Activated T-cell treated with anti-CD3 and anti-CD28 coated beads, Interleukin-2, amount 50 U/mL, for 1 hour (primary cell): ENCODE data around the gene CTSE.
A peak's percentile ranks its signal among the peaks of the same experiment; 100 is the strongest.

Experiments used
- DNase-seq: peaks from one replicate; pipeline ENCODE4 v3.0.0-alpha.2; 2020

The CTSE gene

DNA sequence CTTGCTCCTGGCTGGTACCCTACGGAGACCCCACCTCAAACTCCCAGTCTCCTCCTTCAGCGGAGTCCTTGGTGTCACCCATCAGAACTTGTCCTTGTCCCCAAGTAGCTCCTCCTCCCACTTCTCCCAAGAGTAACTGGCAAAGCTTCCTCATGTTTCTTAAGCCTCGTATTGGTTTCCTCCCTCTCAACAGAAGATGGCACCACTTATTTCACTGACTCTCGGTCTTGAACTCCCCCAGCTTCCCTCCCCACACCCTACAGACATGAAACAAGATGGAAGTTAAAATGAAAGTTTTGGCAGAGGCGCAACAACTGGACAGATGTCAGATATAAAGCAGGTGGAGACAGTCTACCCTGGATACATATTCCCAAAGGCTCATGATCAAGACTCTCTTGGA lies 33.9 kb downstream of the CTSE start:
- DNase-seq, result no peak

DNA sequence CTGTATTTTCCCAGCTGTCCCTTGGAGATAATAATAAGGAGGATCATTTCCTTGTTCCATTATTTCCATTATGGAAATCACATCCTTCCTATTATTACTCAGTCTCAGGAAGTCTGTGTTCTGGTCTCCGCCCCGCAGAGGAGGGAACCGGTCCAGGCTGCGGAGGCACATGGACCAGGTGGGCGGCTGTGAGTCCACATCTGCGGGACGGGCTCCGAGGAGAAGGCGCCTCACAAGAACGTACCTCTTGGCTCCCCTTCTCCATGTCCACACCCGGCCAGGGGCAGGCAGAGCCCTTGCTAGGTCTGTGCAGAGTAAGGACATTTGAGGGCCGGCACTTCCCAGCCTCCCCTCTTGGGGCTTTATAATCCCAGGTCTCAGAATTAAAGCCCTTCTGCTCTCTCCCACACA lies 35.1 kb downstream of the CTSE start:
- no peak for DNase-seq

DNA sequence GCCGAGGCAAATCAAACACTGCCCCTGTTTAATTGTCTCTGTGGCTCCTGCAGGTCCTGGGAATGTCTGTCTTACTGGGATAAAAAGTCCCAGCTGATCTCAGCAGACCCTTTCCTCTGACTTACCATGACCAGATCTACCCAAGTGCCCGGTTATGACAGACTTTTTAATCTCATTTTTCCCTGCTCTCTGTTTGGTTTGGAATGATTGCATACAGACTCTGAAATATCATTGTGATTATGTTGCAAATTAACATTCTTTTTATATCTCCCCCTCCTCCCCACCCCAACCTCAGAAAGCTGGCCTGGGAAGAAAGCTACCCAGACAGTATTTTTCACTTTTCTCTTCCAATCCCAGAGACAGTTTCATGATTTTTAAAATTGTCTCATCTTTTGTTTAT lies 36.8 kb downstream of the CTSE start:
- DNase-seq, result no peak

DNA sequence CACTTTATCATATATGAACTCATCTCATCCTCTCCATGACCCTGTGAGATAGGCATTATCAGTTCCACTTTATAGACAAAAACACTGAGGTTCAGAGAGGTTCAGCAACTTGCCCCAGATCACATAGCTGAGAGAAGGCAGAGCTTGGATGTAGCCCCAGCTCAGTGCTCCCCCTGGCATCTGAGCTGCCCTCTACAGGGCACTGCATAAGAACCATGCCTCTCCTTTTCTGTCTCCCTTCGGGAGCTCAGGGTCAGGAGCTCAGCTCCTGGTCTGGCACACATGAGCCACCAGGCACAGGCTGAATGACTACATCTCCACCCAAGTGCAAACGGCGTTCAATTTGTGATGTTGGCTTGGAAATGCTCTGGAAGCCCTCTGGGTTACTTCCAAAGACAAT lies 37.4 kb downstream of the CTSE start:
- no peak for DNase-seq

DNA sequence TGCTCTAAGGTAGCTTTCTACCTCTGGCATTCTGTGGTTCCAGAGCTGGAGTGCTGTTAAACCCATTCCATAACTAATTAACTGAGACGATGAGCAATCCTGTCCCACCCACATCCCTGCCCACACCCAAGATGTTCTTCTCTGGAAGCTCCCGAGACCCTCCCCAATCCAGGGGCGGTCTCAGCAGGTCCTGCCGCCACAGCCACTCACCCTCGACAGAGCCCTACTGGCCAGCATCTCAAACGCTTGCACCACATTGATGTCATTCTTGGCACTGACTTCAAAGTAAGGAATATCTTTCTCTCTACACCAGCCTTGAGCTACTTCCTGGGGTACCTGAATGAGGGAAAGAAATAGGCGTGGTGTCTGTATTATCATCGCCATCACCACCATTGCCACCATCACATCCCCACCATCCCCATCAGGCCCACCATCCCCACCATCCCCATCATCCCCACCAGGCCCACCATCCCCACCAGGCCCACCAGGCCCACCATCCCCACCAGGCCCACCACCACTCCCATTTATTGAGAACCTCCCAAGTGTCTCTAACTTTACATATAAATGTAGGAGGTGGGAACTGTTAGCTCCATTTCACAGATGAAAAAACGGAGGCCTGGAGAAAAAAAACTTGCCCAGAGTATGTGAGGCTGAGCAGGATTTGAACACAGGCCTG lies 38.2 kb downstream of the CTSE start:
- DNase-seq, result no peak

DNA sequence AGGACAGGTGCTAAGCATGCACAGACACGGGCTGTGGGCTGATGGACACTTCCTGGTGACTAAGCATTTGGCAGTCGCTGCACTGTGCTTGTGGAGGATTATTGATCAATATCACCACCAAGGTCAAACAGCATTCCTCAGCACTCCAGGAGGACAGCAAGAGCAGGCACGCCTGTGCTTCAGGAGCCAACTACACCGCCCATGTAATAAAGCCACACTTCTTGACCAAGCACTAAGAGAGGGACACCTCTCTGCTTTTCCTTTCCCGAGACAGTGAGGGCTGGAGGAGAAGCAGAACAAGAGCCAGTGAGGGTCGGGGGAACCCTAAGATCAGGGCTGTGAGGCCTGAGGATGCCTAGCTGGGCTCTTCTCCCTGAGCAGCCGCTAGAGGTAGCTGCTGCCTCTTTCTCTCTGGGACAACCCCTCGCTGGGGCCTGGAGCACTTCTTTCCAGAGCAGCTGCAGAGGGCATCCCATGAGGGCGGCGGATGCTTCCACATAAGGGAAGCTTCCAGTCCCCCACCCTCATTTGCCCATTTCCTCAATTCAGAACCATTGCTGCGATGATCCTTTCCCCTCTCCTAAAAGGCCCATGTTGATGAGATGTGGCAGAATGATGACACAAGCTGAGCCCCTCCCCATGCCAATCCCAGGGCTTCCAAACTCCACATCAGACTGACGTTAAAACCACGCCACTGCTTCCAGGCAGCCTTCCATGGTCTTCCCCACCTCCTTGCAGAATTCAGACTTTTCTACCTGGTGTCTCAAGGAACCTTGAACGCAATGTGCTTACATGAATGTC lies 39.6 kb downstream of the CTSE start:
- no peak for DNase-seq

DNA sequence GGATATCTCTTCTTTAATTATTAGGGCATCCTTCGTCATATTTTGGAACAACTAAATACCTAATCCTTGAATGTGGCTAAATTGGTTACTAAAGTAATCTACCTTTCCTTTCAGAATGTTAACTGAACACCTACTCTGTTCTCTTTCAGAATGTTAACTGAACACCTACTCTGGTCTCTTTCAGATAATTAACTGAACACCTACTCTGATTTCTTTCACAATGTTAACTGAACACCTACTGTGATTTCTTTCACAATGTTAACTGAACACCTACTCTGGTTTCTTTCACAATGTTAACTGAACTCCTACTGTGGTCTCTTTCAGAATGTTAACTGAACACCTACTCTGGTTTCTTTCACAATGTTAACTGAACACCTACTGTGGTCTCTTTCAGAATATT lies 42.4 kb downstream of the CTSE start:
- DNase-seq, result no peak

DNA sequence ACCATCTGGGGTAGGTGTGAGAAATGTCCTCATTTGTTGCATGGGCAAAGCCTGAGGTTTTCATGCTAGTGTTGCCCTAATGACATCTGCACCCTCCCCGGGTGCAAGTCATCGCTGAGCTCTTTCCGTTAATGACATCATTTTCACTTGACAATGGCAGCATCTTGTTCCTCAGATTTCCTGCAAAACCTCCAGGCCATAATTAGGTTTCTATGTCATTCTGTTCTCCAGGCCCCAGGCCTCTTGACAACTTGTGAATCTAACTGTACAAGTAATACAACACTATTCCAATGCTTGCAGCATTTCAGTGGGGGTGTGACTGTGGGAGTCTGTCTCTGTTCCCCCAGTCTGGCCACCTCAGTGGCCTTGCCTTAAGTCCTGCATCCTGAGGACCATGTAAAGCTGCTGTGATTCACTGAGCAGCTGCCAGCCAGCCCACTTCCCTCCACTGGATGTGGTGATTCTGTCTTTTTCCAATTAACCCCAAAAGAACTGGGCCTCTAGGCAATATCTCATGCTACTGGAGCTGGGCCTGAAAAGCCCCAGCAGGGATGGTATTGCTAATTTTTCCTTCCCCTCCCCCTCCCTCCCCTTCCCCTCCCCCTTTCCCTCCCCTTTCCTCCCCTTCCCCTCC lies 43.3 kb downstream of the CTSE start:
- DNase-seq, result no peak

DNA sequence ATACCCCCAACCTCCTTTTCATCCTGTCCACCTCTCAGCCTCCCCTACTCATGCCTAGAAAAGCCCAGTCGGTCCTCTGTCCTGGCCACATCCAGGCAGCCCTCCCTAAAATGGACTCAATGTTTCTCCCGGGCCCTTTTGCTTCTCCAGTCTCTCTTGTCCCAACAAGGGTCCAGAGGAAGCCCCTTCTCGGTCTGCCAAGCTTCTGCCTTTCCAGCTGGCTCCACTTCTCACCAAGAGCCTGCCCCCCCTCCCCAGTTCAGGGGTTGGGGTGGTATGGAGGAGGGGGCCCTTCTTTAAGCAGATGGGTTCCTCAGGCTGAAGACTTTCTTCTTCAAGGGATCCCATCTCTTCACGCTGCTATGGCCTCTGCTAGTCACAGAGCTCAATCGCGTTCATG lies 44.4 kb downstream of the CTSE start:
- no peak for DNase-seq

DNA sequence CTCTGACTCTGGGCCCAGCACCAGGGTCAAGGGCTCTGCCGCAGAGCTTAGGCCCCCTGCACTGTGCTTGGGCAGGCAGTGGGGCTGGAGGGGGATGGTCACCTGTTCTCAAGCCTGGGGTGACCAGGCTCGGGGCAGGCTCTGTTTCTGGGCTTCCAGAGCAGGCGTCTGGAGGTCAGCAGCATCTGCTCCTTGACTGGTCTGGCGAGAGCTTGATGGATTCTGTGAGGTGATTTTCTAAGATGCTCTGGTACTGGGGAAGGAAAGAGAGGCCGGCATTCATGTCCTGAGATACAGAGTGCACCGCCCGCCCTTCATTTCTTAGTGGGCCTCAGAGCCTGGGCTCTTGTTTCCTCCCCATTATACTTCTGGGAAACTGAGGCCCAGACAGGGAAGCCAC lies 45.0 kb downstream of the CTSE start:
- no peak for DNase-seq

DNA sequence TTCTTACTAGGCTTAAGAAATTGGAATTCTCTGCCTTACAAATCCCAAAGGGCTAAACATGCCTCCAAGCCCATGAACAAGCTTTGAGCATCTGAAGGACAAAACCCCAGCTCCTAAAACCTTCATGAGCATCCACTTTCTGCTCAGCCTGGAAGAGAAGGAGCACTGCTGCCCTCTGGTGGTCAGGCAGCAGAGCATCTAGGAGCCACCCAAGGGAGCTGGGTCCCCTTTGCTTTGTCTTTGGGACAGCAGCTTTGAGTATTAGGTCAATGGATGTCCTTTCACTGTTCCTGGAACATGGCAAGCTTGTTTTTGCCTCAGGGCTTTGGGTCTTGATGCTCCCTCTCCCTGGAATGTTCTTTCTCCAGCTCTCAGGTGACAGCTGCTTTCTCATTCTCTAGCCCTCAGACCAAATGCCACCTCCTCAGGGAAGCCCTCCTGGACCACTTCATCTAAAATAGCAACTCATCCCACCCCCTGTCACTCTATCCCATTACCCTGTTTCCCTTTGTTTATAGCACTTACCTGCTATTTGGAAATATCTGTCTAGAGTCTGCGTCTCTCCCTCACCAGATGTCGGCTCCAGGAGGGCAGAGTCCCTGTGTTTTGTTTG lies 46.2 kb downstream of the CTSE start:
- peak; percentile 71 for DNase-seq

DNA sequence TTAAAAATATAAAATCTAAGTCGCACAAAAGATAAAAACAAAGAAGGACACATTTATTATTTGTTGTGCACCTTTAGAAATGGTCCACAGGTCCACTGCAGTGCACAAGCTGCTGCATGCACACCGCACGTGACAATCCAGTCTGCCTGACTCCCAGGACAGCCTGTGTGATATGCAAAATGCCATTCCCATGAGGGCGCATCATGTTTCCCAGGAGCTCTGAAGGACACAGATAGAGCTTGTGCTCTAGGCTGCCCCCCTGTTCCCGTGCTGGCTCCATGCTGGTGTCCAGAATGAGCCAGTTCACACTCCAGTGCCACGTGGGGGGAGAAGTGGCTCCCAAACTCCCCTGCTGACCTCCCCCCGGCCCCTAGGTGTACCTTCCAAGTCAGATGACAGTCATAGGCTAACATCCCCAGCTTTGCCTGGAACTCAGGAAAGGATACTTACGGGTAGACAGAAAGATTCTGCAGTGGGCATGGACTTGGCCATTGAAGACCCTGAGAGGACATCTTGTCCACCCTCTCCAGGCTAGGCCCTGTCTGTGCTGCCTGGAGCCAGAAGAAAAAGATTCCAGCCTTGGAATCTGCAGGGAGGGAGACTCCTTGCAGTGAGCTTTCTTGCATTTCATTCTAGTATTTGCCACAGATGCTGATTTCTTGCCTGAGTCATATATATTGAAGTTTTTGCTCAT lies 46.8 kb downstream of the CTSE start:
- DNase-seq, result no peak

DNA sequence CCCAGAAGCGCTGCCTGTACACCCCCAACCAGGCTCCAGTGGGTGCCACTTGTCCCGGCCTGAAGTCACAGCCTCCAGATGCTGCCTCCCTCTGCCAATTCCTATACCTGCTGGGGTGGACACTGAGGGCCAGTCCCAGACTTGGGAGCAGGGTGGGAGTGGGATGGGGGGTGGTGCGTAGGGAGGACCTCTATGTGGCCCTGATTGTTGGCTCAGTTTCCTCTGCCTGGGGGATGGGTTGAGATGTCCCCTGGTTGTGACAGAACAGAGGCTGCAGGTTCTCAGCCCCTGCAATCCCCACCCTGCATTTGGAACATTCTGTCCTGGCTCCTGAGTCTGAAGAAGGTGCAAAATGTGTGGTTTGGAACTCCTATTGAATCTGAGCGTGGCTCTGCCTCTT lies 47.7 kb downstream of the CTSE start:
- DNase-seq, result no peak

DNA sequence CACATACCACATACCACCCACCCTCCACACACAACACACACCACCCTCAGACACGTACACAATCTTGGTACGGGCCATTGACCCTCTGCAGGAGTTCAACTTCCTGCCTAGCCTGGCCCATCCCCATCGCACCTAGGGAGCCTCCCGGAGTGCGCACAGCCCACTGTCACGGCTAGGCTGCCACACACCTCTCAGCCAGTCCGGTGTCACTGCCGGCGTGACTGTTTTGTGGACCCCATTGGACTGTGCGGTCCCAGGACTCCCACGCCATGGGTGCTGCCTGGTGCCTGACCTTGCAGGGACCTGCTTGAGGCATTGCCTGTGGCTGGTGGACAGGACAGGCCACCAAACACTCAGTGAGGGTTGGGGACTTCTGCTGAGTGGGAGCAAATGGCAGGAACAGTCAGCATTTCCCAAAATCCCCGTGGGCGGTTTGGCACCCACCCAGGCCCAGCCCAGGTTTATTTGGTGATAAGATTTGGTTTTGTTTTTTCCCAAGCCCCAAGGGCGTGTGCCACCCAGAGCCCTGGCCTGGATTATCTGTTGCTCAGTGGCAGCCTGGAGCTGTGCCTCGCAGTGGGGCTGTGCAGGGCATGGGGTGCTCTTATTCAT lies 48.2 kb downstream of the CTSE start:
- DNase-seq, result no peak

DNA sequence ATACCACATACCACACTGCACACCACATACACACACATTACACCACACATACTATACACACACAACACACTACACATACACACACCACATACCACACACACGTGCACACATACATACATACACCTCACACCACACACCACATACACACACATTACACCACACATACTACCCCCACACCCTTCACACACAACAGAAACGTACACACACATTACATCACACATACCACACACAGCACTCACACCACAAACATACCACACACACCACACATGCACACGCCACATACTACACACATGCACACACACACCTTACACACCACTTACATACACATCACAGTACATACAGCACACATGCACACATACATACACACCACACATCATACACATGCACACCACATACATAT lies 49.0 kb downstream of the CTSE start:
- no peak for DNase-seq

DNA sequence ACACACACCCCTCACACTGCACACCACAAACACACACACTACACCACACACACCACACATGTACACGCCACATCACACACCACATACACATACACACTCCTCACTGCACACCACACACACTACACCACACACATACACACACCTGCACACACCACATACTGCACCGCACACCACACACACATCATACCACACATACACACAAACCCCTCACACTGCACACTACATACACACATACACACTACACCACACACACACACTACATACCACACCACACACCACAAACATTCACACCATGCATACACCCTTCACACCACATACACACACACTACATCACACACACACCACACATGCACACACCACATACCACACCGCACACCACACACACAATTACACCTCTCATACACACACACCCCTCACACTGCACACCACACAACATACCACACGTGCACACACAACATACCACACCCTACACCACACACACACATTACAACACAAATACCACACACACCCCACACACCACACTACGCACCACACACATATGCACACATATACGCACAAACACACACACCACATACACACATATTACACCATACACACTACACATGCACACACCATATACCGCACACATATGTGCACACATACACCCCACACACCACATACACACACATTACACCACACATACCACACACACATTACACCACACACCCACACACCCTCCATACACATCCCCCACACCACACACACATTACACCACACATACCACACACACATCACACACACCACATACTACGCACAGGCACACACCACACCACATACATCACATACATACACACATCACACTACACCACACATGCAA lies 50.1 kb downstream of the CTSE start:
- no peak for DNase-seq

DNA sequence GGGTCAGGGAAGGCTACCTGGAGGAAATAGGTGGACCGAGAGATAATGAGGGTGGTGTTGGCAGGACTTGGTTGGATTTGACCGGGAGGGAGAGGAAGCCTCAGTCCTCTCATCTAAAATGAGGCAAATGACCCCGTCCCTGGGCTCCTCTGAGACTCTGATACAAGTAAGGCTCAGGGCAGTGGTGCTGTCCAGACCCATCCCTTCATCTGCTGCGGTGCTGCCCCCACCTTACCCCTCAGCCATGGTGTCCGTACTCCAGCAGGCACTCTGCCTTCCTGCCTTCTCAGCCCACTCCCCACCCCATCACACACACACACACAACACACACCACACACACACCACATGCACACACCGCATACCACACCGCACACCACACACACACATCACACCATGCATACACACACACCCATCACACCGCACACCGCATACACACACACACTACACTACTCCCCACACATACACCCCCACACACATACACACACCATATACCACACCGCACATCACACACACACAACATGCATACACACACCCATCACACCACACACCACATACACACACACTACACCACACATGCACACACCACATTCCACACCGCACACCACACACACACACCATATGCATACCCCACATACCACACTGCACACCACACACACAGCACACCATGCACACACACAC lies 51.1 kb downstream of the CTSE start:
- no peak for DNase-seq

DNA sequence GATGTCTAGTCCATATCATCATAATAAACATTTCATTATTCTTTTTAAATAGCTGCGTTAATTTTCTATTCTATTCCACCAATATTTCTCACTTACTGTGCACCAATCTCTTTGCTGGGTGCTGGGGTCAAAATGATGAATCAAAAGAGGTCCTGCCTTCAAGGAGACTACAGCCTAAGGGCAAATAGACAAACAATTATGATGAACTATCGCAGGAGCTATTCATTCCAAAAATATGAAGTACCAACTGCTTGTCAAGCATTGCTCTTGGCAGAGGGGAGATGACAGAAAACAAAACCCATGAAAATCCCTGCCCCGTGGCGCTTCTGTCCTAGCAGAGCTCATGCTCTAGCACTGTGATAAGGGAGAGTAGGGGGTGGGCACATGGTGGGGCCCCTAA lies 51.6 kb downstream of the CTSE start:
- DNase-seq, result no peak

DNA sequence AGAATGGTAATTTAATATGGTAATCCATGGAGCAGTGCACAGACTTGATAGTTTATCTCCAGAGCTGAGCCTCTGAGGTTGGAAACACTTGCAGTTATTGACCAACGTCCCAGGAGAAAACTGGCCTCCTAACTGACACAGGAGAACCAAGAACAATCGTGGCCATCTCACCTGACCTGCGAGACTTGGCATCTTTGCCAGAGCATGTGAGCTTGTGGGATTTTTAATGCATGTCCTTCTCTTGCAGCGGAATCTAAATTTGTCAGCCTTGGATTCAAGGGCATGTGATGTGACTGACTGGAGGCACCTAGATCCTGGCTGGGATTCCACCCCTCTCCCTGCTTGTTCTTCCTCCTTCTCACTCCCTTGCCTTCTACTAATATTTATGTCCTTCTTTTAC lies 52.6 kb downstream of the CTSE start:
- DNase-seq, result no peak

DNA sequence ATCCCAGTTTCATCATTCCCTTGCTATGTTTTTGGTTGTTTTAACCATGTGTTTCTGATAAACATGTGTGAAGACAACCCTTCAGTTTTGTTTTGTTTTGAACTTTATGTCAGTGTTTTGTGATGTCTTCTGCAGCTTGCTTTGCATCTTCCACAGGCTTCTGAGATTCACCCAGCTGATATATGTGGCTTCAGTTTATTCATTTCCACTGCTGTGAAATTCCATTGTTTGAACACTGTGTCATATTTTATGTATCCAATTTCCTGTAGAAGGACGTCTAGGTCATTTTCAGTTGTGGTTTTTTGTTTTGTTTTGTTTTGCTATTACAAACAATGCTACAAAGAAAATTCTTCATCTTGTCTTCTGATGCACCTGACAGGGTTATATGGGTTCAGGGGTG lies 53.2 kb downstream of the CTSE start:
- no peak for DNase-seq

DNA sequence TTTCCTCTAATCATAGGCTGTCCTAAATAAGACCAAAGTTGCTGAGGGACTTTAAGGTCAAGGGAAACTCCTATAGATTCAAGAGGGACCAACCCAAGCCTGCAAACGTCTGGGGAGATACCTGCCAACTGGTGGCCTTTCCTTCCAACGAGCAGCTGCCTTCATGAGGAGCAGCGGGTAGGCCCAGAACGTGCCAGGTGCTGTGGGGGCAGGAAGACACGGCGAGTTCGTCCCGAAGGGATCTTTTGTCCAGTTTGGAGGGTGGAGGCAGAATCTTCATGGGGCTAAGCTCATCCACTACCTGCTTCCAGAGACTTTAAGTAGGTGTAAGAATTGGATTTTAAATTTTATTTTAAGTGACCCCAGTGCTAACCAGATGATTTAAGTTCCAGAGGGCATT lies 54.5 kb downstream of the CTSE start:
- no peak for DNase-seq
